PC-9 (cell line): ENCODE results near the gene STAG3.

Experiments used
- EZH2 ChIP-seq: fragments of 200-600 bp; sonication (generic); IDR thresholded peaks from 2 replicates; pipeline ENCODE4 v1.8.0; 2017; ENCODE audit warnings: antibody characterized with exemption, low read depth
- TF ChIP-seq, protein P1 (sequence below): fragments of 200-600 bp; sonication (generic); conservative IDR thresholded peaks from 2 replicates; pipeline ENCODE4 v1.6.1; 2017; ENCODE audit warnings: mixed run types, antibody characterized with exemption, mild to moderate bottlenecking, moderate library complexity

DNA sequence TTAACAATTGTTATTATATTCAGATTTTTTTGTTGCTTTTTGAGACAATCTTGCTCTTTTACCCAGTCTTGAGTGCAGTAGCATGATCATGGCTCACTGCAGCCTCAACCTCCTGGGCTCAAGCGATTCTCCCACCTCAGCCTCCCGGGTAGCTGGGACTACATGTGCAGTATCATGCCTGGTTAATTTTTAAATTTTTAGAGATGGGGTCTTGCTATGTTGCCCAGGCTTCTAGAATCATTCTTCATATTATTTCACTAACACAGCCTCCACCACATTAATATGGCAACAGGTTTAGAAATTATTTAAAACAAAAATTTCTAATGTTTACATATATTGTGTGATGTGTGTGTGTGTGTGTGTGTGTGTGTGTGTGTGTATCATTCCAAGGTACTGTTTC lies 30.4 kb upstream of the STAG3 start:
- TF ChIP-seq, protein P1, sequence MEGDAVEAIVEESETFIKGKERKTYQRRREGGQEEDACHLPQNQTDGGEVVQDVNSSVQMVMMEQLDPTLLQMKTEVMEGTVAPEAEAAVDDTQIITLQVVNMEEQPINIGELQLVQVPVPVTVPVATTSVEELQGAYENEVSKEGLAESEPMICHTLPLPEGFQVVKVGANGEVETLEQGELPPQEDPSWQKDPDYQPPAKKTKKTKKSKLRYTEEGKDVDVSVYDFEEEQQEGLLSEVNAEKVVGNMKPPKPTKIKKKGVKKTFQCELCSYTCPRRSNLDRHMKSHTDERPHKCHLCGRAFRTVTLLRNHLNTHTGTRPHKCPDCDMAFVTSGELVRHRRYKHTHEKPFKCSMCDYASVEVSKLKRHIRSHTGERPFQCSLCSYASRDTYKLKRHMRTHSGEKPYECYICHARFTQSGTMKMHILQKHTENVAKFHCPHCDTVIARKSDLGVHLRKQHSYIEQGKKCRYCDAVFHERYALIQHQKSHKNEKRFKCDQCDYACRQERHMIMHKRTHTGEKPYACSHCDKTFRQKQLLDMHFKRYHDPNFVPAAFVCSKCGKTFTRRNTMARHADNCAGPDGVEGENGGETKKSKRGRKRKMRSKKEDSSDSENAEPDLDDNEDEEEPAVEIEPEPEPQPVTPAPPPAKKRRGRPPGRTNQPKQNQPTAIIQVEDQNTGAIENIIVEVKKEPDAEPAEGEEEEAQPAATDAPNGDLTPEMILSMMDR, result no peak
- TF ChIP-seq EZH2, result no peak
